EL (cell line): ENCODE results near the gene LRP8.

Source experiments
- DNase-seq: peaks from one replicate; pipeline ENCODE4 v3.0.0-alpha.2; 2016

Gene LRP8

GRCh38 chr1:53256511-53257453, 71.1 kb downstream of the LRP8 start:
- no peak for DNase-seq

GRCh38 chr1:53255031-53255430, 72.8 kb downstream of the LRP8 start:
- DNase-seq, result no peak

GRCh38 chr1:53254011-53254640, 73.7 kb downstream of the LRP8 start:
- peak; percentile 45 for DNase-seq

GRCh38 chr1:53250325-53250724, 77.5 kb downstream of the LRP8 start:
- DNase-seq, result no peak

GRCh38 chr1:53249706-53250105, 78.2 kb downstream of the LRP8 start:
- no peak for DNase-seq

- peak; percentile 91 for DNase-seq
Measured at GRCh38 chr1:53246261-53247134, 81.4 kb downstream of the LRP8 start.

GRCh38 chr1:53244141-53244540, 83.7 kb downstream of the LRP8 start:
- no peak for DNase-seq

- DNase-seq, result no peak
Measured at GRCh38 chr1:53242381-53242780, 85.5 kb downstream of the LRP8 start.

- DNase-seq, result no peak
Measured at GRCh38 chr1:53241828-53242227, 86.0 kb downstream of the LRP8 start.

- DNase-seq, result peak; percentile 97
Measured at GRCh38 chr1:53238197-53239155, 89.4 kb downstream of the LRP8 start, which contains the start of gene MAGOH. Gene MAGOH (minus strand): TSS chr1:53238518. CDS start chr1:53238448, 70 bp downstream.

GRCh38 chr1:53237638-53238037, 90.2 kb downstream of the LRP8 start:
- DNase-seq, result no peak

GRCh38 chr1:53220962-53221286, 106.9 kb downstream of the LRP8 start:
- no peak for DNase-seq

GRCh38 chr1:53220171-53220961, 107.5 kb downstream of the LRP8 start, which contains the start of gene CZIB:
Gene CZIB (minus strand): TSS chr1:53220634. CDS start chr1:53220575, 59 bp downstream.
- peak; percentile 90 for DNase-seq

GRCh38 chr1:53219711-53220110, 108.2 kb downstream of the LRP8 start:
- DNase-seq, result no peak

GRCh38 chr1:53218201-53218600, 109.7 kb downstream of the LRP8 start:
- DNase-seq, result no peak

GRCh38 chr1:53214376-53214940, 113.4 kb downstream of the LRP8 start:
- DNase-seq, result no peak

GRCh38 chr1:53210954-53211353, 116.9 kb downstream of the LRP8 start:
- no peak for DNase-seq

- no peak for DNase-seq
Measured at GRCh38 chr1:53210352-53210751, 117.5 kb downstream of the LRP8 start.

- no peak for DNase-seq
Measured at GRCh38 chr1:53207726-53208125, 120.1 kb downstream of the LRP8 start.

GRCh38 chr1:53206735-53207379, 121.0 kb downstream of the LRP8 start:
- DNase-seq, result no peak
